ENCODE data around the gene EEF2K. TPM values are rescaled to one million over a fixed set of nuclear protein-coding genes. Genes with fewer than 3 reads are reported as not detected.

EEF2K gene
- total RNA-seq, 1 experiment from 2014 or later, result 13.3 TPM

DNA sequence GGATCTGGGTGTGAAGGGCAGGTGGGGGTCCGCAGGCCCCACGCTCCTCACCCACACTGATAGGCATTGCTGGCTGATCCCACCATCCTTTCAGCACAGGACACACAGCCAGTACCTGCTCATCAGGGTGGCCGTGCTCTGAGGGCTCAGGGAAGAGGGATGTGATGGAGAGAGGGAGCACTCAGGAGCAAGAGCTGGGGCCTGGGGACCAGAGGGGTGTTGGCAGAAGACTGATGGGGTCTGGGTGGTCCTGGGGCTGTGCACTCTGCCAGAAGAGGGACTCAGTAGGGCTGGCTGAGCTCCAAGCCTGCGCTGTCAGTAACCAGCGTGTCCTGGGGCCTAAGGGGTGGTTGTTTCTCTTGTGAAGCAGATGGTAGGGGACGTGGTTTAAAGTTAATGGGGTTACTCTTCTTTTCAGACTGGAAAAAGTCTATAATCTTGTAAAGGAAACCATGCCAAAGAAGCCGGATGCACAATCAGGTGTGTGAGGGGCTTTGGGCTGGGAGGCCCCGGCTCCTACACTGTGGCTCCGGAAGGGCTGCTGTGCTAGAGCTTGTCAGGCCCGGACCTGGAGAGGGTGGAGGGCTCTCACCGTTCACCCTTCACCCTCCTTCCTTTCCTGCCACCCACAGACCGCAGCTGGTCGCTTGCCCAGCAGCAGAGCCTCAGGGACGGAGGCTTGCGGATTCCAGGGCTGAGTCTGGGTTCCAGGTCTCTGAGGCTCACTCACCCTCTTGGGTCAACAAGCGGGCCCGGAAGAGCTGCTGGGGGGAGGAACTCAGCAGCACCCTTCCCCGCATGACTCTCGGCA, 118.9 kb downstream of the EEF2K start:
- no peak overlapping the region for H3K4me3 ChIP-seq (ENCODE audit: insufficient read depth, low read depth, low read length)
- no peak for DNase-seq
- peaks cover 44% of the 10 kb centered on the region for H3K36me3 ChIP-seq (replicated peaks; ENCODE audit: control insufficient read depth, insufficient read depth, low read length)
- no peaks in the 10 kb centered on the region for H3K27me3 ChIP-seq (ENCODE audit: control insufficient read depth, insufficient read depth, low read length)

DNA sequence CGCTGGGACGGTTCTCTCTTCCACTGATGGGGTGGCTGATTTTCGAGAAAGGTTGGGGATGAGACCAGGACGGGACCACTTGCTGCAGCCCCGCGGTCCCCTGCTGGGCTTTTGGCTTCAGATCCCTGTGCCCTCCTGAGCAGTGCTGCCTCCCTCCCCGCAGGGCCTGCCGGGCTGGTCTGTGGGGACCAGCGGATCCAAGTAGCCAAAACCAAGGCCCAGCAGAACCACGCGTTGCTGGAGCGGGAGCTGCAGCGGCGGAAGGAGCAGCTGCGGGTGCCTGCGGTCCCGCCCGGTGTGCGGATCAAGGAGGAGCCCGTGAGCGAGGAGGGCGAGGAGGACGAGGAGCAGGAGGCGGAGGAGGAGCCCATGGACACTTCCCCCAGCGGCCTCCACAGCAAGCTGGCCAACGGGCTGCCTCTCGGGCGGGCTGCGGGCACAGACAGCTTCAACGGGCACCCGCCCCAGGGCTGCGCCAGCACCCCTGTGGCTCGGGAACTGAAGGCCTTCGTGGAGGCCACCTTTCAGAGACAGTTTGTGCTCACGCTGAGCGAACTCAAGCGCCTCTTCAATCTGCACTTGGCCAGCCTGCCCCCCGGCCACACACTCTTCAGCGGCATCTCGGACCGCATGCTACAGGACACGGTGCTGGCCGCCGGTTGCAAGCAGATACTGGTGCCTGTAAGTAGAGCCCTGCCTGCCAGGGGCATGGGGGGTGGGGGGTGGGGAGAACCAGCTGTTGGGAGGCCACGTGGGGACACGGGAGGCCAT, 119.7 kb downstream of the EEF2K start:
- peak; percentile 39 for DNase-seq
- no peak overlapping the region for H3K4me3 ChIP-seq (ENCODE audit: insufficient read depth, low read depth, low read length)
- H3K27me3 ChIP-seq (ENCODE audit: control insufficient read depth, insufficient read depth, low read length), result no peaks in the 10 kb centered on the region
- H3K36me3 ChIP-seq (replicated peaks; ENCODE audit: control insufficient read depth, insufficient read depth, low read length), result peaks cover 44% of the 10 kb centered on the region

DNA sequence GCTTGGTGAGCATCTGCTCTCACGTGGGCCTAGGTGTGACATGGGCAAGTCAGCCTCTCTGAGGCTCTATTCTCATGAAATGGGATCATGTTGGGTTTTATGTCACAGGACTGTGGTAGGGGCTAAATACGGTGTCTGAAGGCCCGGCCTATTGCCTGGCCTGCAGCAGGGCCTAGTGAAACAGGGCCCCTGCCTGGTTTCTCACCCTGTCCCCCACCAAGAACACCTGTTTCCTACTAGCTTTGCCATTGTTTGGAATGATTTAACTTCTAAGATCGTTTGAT, 120.2 kb downstream of the EEF2K start:
- no peak overlapping the region for H3K4me3 ChIP-seq (ENCODE audit: insufficient read depth, low read depth, low read length)
- peaks cover 44% of the 10 kb centered on the region for H3K36me3 ChIP-seq (replicated peaks; ENCODE audit: control insufficient read depth, insufficient read depth, low read length)
- DNase-seq, result no peak
- H3K27me3 ChIP-seq (ENCODE audit: control insufficient read depth, insufficient read depth, low read length), result no peaks in the 10 kb centered on the region

DNA sequence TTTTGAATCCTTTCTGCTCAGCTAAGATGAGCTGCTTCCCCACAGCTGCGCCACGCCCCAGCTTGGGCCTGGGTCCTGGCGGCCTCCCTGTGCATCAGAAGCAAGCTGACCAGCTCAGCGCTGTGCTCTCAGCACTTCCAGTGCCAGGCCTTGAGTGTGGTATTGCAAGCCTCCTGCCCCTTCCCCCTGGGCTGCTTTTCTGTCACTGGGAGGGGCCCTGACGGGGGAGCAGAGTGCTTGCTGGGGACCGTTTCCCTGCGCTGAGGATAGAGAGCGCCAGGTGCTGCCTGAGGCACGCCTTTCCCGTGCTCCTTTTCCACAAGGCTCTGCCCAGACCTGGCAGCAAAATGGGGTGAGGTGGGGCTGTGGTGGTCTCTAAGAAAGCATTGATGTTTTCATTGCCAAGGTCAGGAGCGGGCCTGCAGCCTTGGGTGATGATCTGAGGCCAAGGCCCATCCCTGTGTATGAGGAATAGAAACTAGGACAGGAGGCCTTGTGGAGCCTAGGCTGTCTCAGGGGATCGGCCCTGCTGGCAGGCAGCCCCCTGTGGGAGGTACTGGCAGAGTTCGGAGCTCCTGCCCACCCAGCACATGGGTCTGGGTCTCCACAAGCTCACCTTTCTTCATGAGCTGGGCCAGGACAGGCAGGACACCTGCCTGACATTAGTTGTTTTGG, 120.8 kb downstream of the EEF2K start:
- DNase-seq, result peak; percentile 32
- no peak overlapping the region for H3K4me3 ChIP-seq (ENCODE audit: insufficient read depth, low read depth, low read length)
- peaks cover 39% of the 10 kb centered on the region for H3K36me3 ChIP-seq (replicated peaks; ENCODE audit: control insufficient read depth, insufficient read depth, low read length)
- H3K27me3 ChIP-seq (ENCODE audit: control insufficient read depth, insufficient read depth, low read length), result no peaks in the 10 kb centered on the region

DNA sequence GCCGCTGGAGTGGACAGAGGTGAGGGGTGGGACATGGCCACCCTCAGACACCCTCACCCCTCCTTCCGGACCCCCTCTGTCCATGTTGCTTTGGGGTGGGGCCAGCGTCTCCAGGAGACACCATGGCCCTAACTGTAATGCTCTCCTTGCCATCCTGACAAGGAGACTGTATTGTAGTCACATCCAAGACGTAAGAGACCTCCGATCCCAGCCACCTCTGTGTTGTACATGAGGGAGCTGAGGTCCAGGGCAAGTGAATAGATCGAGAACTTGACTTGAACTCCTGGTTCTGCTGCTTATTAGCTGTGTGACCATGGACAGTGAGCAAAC, 121.3 kb downstream of the EEF2K start:
- DNase-seq, result no peak
- peaks cover 43% of the 10 kb centered on the region for H3K36me3 ChIP-seq (replicated peaks; ENCODE audit: control insufficient read depth, insufficient read depth, low read length)
- H3K4me3 ChIP-seq (ENCODE audit: insufficient read depth, low read depth, low read length), result no peak overlapping the region
- H3K27me3 ChIP-seq (ENCODE audit: control insufficient read depth, insufficient read depth, low read length), result no peaks in the 10 kb centered on the region

DNA sequence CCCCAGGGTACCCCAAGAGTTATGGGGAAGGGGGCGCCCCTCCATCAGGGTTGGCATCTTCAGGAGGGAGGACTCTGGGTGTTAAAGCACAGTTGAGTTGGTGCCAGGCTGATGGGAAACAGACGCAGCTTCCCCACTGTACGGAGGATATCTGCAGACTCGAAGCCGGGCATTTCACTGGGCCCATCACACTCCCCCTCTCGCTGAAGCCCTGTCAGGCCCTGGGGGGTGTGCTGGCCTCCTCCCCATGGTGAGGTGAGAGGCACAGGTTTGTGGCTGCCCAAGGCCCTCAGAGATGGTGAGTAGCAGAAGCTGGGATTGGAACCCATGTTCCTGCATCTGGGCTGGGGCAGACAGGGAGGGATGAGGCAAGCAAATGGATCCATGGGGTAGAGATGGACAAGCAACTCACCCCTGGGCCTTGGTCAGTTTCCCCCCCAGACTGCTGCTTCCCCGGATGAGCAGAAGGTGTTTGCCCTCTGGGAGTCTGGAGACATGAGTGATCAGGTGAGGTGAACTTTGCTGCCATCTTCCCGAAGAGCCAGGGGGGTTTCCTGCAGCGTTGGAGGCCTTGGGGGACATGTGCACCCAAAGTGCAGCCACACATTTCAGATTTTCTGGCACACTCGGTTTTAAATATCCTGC, 122.1 kb downstream of the EEF2K start:
- peaks cover 41% of the 10 kb centered on the region for H3K36me3 ChIP-seq (replicated peaks; ENCODE audit: control insufficient read depth, insufficient read depth, low read length)
- DNase-seq, result no peak
- no peak overlapping the region for H3K4me3 ChIP-seq (ENCODE audit: insufficient read depth, low read depth, low read length)
- H3K27me3 ChIP-seq (ENCODE audit: control insufficient read depth, insufficient read depth, low read length), result no peaks in the 10 kb centered on the region

DNA sequence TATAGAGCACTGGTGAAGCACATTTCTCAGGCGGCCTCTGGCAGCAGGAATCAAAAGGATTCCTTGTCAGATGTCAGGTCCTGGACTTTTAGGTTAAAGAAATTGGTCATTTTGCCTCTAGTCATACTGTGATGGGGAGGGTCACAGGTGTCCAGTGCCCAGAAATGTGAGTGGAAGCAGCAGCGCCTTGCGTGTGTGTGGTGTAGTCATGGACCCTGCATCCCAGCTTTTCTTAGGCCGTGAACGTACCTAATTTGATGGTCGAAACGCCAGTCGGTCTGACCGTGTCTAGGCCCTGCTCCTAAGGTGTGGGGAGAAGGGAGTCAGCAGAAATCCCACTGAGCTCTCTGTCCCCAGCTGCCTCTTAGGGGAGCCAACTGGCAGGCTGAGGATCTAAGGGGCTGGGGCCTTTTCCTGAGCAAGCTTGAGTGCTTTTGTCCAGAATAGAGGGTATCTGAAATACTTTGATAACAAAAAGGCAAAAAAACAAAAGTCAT, 123.2 kb downstream of the EEF2K start:
- Histone ChIP-seq H3K36me3 (replicated peaks; ENCODE audit: control insufficient read depth, insufficient read depth, low read length) (peaks cover 38% of the 10 kb centered on the region), H3K27me3 (ENCODE audit: control insufficient read depth, insufficient read depth, low read length) (no peaks in the 10 kb centered on the region), H3K4me3 (ENCODE audit: insufficient read depth, low read depth, low read length) (no peak overlapping the region)
- DNase-seq, result no peak

DNA sequence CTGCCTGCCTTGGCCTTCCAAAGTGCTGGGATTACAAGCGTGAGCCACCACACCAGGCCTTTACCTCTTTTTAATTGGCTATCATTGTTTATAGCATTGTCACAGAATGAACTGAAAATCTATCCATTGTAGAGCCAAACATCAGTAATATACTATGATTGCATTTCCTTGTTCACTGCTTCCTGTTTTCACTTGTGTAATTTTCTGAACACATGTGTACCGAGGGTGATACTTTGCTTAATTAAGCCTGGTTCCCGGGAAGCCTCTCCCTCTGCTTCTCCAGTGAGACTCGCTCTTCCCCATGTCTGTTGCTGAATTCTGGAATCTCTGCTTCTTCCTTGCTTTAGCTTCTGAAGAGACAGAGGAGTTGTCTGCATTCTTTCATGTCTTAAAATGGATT, 124.2 kb downstream of the EEF2K start:
- no peak overlapping the region for H3K4me3 ChIP-seq (ENCODE audit: insufficient read depth, low read depth, low read length)
- H3K27me3 ChIP-seq (ENCODE audit: control insufficient read depth, insufficient read depth, low read length), result no peaks in the 10 kb centered on the region
- peaks cover 33% of the 10 kb centered on the region for H3K36me3 ChIP-seq (replicated peaks; ENCODE audit: control insufficient read depth, insufficient read depth, low read length)
- no peak for DNase-seq

DNA sequence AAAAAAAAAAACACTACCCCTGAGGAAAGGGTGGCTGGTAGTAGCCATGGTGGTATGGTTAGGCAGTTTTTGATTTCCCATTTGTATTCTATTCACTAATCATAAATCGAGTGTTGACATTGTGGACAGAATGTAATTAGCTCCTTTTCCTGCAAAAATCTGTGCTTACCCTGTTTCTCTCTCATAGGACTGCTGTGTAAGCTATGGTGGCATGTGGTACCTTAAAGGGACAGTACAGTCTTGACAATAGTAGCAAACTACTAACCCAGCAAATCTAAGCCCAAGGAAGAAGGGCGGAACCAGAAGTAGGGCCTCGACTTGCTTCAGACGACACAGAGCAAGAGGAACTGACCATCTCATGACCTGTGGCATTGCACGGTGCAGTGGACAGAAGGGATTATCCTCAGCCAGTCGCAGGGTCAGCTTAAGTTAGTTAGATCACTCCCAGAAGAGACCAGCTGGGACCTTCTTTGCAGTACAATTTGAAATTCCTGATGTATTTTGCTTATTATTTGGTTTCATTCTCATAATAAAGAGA, 127.4 kb downstream of the EEF2K start:
- peaks cover 20% of the 10 kb centered on the region for H3K36me3 ChIP-seq (replicated peaks; ENCODE audit: control insufficient read depth, insufficient read depth, low read length)
- no peak for DNase-seq
- H3K4me3 ChIP-seq (ENCODE audit: insufficient read depth, low read depth, low read length), result no peak overlapping the region
- H3K27me3 ChIP-seq (ENCODE audit: control insufficient read depth, insufficient read depth, low read length), result no peaks in the 10 kb centered on the region

DNA sequence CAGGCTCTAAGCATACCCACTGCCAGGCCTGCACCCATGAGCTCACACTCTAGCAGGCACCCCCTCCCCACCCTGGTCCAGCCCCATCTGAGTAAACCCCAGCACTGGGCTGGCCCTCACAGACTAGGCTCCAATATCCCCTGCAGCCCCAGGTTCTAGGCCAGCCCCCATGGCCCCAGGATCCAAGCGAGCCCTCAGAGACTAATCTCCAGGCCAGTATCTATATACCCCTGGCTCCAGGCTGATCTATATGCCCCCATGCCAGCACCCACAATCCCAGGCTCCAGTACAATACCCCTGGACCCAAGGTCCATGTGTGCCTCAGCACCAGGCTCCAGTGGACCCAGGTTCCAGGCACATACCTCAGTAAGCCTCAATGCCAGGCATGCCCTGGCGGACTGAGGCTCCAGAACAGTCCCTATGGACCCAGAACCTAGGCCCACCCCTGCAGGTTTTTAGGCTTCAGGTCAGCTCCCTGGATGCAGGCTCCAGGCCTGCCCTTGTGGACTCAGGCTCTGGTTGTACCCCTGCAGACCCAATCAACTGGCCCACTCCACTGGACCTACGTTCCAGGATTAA, 129.7 kb downstream of the EEF2K start:
- H3K4me3 ChIP-seq (ENCODE audit: insufficient read depth, low read depth, low read length), result no peak overlapping the region
- H3K27me3 ChIP-seq (ENCODE audit: control insufficient read depth, insufficient read depth, low read length), result no peaks in the 10 kb centered on the region
- H3K36me3 ChIP-seq (replicated peaks; ENCODE audit: control insufficient read depth, insufficient read depth, low read length), result peaks cover 18% of the 10 kb centered on the region
- no peak for DNase-seq

DNA sequence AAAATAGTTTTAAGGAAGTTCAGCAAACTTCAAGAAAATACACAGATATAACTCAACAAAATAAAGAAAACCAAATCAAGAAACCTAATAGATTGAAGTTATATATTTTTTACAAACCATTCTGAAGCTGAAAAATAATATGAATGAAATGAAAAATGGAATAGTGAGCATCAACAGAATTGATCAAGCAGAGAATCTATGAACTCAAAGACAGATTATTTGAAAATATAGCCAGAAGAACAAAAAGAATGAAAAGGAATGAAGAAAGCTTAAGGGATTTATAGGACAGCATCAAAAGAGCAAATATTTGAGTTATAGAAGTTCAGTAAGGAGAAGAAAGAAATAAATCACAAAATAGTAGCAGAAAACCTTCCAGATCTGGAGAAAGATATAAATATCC, 130.5 kb downstream of the EEF2K start:
- no peak for DNase-seq
- H3K4me3 ChIP-seq (ENCODE audit: insufficient read depth, low read depth, low read length), result no peak overlapping the region
- no peaks in the 10 kb centered on the region for H3K27me3 ChIP-seq (ENCODE audit: control insufficient read depth, insufficient read depth, low read length)
- H3K36me3 ChIP-seq (replicated peaks; ENCODE audit: control insufficient read depth, insufficient read depth, low read length), result peaks cover 18% of the 10 kb centered on the region

DNA sequence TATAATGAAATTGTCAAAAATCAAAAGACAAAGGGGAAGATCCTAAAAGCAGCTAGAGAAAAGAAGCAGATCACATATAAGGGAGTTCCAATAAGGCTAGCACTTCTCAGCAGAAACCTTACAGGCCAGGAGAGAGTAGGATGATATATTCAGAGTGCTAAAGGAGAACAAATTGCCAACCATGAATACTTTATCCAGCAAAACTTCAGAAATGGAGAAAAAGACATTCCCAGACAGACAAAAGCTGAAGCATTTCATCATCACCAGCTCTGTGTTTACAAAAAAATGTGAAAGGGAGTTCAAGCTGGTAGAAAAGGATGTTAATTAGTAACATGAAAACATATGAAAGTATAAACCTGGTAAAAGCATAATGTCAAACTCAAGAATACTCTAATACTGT, 131.0 kb downstream of the EEF2K start:
- no peaks in the 10 kb centered on the region for H3K27me3 ChIP-seq (ENCODE audit: control insufficient read depth, insufficient read depth, low read length)
- peaks cover 16% of the 10 kb centered on the region for H3K36me3 ChIP-seq (replicated peaks; ENCODE audit: control insufficient read depth, insufficient read depth, low read length)
- DNase-seq, result no peak
- no peak overlapping the region for H3K4me3 ChIP-seq (ENCODE audit: insufficient read depth, low read depth, low read length)

DNA sequence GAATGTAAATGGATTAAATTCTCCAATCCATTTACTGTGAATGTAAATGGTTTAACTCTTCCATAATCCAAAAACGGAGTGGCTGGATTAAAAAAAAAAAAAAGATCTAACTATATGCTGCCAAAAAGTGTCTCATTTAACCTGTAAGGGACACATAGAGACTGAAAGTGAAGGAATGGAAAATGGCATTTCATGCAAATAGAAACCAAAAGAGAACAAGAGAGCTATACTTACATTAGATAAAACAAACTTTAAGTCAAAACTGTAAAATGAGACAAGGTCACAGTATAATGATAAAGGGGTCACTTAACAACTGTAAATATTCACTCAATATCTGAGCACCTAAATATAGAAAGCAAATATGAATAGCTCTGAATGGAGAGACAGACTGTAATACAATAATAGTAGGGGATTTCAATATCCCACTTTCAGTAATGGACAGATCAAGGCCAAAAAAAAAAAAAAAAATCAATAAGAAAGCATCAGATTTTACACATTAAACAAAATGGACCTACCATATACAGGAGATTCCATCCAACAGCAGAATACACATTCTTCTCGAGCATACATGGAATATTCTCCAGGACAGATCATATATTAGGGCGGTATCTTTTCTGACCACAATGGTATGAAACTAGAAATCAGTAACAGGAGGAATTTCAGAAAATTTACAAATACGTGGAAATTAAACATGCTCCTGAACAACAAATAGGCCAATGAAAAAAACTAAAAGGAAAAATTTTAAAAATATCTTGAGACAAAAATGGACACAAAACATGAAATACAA, 132.0 kb downstream of the EEF2K start:
- peaks cover 11% of the 10 kb centered on the region for H3K36me3 ChIP-seq (replicated peaks; ENCODE audit: control insufficient read depth, insufficient read depth, low read length)
- DNase-seq, result no peak
- H3K27me3 ChIP-seq (ENCODE audit: control insufficient read depth, insufficient read depth, low read length), result no peaks in the 10 kb centered on the region
- no peak overlapping the region for H3K4me3 ChIP-seq (ENCODE audit: insufficient read depth, low read depth, low read length)
